ENCODE measurements around the gene SLC4A1AP. TPM values are rescaled to one million over a fixed set of nuclear protein-coding genes. Genes with fewer than 3 reads are reported as not detected.

SLC4A1AP gene
- total RNA-seq, 1 donor from 2014 or later: 19.1 TPM

DNA sequence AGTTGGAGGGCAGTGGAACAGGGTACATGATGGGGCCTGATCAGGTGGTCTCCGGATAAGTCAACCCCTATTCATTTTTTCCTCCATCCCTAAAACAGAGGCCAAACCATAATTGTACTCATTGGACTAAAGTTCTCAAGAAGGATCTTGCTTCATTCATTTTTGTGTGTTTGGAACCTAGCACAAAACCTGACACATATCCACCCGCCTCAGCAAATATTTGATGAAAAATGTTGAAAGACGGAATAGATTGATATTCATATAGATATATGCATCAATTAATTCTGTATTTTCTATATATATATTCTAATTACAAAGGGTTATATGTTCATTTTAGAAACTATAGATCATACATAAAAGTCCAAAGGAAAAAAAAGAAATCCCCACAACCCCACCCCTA lies 21.9 kb downstream of the SLC4A1AP start:
- peaks cover 21% of the 10 kb centered on the region for H3K36me3 Mint-ChIP-seq
- H3K27ac Mint-ChIP-seq: no peak overlapping the region

DNA sequence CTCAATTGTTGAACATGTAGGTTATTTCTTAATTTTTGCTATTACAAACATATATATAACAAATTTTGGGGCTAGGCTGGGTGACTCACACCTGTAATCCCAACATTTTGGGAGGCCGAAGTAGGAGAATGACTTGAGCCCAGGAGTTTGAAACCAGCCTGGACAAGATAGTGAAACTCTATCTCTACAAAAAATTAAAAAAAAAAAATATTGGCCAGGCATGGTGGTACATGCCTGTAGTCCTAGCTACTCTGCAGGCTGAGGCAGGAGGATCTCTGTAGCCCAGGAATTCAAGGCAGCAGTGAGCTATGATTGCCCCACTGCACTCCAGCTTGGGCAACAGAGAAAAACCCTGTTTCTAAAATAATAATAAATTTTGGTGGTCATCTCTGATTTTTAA lies 23.5 kb downstream of the SLC4A1AP start:
- TF ChIP-seq, protein P1, sequence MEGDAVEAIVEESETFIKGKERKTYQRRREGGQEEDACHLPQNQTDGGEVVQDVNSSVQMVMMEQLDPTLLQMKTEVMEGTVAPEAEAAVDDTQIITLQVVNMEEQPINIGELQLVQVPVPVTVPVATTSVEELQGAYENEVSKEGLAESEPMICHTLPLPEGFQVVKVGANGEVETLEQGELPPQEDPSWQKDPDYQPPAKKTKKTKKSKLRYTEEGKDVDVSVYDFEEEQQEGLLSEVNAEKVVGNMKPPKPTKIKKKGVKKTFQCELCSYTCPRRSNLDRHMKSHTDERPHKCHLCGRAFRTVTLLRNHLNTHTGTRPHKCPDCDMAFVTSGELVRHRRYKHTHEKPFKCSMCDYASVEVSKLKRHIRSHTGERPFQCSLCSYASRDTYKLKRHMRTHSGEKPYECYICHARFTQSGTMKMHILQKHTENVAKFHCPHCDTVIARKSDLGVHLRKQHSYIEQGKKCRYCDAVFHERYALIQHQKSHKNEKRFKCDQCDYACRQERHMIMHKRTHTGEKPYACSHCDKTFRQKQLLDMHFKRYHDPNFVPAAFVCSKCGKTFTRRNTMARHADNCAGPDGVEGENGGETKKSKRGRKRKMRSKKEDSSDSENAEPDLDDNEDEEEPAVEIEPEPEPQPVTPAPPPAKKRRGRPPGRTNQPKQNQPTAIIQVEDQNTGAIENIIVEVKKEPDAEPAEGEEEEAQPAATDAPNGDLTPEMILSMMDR (IDR thresholded peaks at IDR 0.05; ENCODE audit: unreplicated experiment): no peak
- H3K4me1 Mint-ChIP-seq: no peaks in the 10 kb centered on the region
- no peaks in the 10 kb centered on the region for H3K9me3 Mint-ChIP-seq
- no peaks in the 10 kb centered on the region for H3K27me3 Mint-ChIP-seq (ENCODE audit: low read depth)
- H3K4me3 Mint-ChIP-seq: no peak overlapping the region
- DNase-seq (ENCODE audit: low spot score in 2 of 2, unreplicated experiment in 2 of 2): no peak
- H3K27ac Mint-ChIP-seq: no peak overlapping the region
- peaks cover 20% of the 10 kb centered on the region for H3K36me3 Mint-ChIP-seq

More for the DNA sequence above, 21.9 kb downstream of the SLC4A1AP start:
- Mint-ChIP-seq H3K27me3 (ENCODE audit: low read depth) (no peaks in the 10 kb centered on the region), H3K4me3 (no peak overlapping the region), H3K4me1 (no peaks in the 10 kb centered on the region), H3K9me3 (no peaks in the 10 kb centered on the region)
- TF ChIP-seq, protein P1 (IDR thresholded peaks at IDR 0.05; ENCODE audit: unreplicated experiment): no peak
- no peak for DNase-seq (ENCODE audit: low spot score in 2 of 2, unreplicated experiment in 2 of 2)

DNA sequence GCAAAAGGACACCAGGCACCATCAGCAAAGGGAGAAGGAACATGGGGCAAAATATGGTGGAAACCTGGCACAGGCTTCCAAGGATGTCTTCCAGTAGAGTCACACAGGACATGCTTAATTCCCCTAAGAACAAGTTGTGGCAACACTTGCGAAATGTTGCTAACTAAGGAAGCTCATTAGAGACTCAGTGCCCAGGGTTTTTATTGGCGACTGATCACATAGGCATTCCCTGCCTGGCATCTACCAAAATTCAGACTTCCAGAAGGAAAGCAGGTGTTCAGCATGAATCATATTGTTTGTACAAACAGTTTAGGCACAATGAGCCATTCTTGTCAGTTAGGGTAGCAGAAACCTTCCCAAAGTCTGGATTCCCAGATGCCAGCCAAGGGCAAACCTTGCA lies 25.7 kb downstream of the SLC4A1AP start:
- Mint-ChIP-seq H3K9me3 (no peaks in the 10 kb centered on the region), H3K4me3 (no peak overlapping the region)

DNA sequence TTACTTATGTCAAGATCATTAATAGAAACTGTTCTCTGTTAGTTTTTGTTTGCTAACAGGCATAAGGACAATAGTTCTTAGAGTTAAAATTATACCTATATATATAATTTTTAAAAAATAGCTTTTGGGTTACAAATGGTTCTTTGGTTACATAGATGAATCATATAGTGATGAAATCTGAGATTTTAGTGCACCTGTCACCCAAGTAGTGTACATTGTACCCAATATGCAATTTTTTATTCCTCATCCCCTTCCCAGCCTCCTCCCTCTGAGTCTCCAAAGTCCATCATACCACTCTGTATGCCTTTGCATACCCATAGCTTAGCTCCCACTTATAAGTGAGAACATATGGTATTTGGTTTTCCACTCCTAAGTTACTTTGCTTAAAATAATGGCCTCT lies 26.4 kb downstream of the SLC4A1AP start:
- no peaks in the 10 kb centered on the region for H3K9me3 Mint-ChIP-seq
- H3K36me3 Mint-ChIP-seq: peaks cover 22% of the 10 kb centered on the region
- H3K4me3 Mint-ChIP-seq: no peak overlapping the region
- H3K27me3 Mint-ChIP-seq (ENCODE audit: low read depth): no peaks in the 10 kb centered on the region
- TF ChIP-seq, protein P1 (IDR thresholded peaks at IDR 0.05; ENCODE audit: unreplicated experiment): no peak
- H3K4me1 Mint-ChIP-seq: no peaks in the 10 kb centered on the region
- no peak overlapping the region for H3K27ac Mint-ChIP-seq
- no peak for DNase-seq (ENCODE audit: low spot score in 2 of 2, unreplicated experiment in 2 of 2)

More for the DNA sequence above, 25.7 kb downstream of the SLC4A1AP start:
- Mint-ChIP-seq H3K27me3 (ENCODE audit: low read depth) (no peaks in the 10 kb centered on the region), H3K27ac (no peak overlapping the region), H3K4me1 (no peaks in the 10 kb centered on the region), H3K36me3 (peaks cover 26% of the 10 kb centered on the region)
- TF ChIP-seq, protein P1 (IDR thresholded peaks at IDR 0.05; ENCODE audit: unreplicated experiment): no peak
- DNase-seq (ENCODE audit: low spot score in 2 of 2, unreplicated experiment in 2 of 2): no peak

DNA sequence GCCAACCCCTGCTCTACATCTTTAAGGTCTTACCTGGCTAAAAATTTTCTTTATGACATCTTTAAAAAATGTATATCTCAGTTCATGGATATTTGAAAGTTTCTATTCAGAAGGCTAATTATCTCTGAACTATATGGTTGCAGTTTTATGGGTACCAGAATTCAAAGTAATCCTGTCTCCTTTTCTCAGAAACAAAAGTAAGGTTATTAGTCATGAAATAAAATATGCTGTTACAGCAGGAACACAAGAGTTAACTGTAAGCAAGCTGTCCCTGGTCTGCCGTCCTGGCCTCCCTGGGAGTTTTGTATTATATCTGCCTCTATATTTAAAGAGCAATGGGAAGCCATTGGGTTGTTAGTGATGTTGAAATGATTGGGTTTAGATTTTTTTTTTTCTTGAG lies 34.0 kb downstream of the SLC4A1AP start:
- Mint-ChIP-seq H3K27me3 (ENCODE audit: low read depth) (no peaks in the 10 kb centered on the region), H3K36me3 (peaks cover 11% of the 10 kb centered on the region), H3K9me3 (no peaks in the 10 kb centered on the region), H3K4me3 (no peak overlapping the region), H3K4me1 (peaks cover 11% of the 10 kb centered on the region), H3K27ac (no peak overlapping the region)
- no peak for DNase-seq (ENCODE audit: low spot score in 2 of 2, unreplicated experiment in 2 of 2)
- TF ChIP-seq, protein P1 (IDR thresholded peaks at IDR 0.05; ENCODE audit: unreplicated experiment): no peak

DNA sequence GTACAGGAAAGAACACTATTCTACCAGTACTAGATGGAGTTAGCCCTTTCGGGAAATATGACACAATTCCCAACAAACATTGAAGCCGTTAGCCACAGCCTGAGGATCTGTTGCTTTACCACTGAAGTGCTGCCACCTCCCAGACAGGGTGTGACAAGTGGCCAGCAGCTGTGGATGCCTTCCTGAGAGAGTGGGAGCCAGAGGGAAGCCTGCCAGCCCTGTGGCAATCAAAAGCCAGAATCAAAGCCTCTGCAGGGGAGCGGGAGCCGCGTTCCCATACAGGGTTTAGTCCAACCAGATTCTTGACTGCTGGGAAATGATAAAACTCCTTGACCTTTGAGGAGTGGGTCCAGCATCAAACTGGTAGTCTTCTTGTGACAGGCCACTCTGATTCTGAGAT lies 38.0 kb downstream of the SLC4A1AP start:
- Mint-ChIP-seq H3K27me3 (ENCODE audit: low read depth) (no peaks in the 10 kb centered on the region), H3K9me3 (no peaks in the 10 kb centered on the region), H3K4me3 (no peak overlapping the region), H3K27ac (no peak overlapping the region), H3K4me1 (peaks cover 20% of the 10 kb centered on the region), H3K36me3 (peaks cover 4% of the 10 kb centered on the region)
- DNase-seq (ENCODE audit: low spot score in 2 of 2, unreplicated experiment in 2 of 2): no peak
- TF ChIP-seq, protein P1 (IDR thresholded peaks at IDR 0.05; ENCODE audit: unreplicated experiment): no peak

All from mesothelial cell of epicardium (in vitro differentiated cells).